Measurements from ENCODE around the gene KISS1. TPM values are rescaled to one million over a fixed set of nuclear protein-coding genes. Genes with fewer than 3 reads are reported as not detected.

The KISS1 gene
- total RNA-seq, 1 donor from 2014 or later = not detected

DNA sequence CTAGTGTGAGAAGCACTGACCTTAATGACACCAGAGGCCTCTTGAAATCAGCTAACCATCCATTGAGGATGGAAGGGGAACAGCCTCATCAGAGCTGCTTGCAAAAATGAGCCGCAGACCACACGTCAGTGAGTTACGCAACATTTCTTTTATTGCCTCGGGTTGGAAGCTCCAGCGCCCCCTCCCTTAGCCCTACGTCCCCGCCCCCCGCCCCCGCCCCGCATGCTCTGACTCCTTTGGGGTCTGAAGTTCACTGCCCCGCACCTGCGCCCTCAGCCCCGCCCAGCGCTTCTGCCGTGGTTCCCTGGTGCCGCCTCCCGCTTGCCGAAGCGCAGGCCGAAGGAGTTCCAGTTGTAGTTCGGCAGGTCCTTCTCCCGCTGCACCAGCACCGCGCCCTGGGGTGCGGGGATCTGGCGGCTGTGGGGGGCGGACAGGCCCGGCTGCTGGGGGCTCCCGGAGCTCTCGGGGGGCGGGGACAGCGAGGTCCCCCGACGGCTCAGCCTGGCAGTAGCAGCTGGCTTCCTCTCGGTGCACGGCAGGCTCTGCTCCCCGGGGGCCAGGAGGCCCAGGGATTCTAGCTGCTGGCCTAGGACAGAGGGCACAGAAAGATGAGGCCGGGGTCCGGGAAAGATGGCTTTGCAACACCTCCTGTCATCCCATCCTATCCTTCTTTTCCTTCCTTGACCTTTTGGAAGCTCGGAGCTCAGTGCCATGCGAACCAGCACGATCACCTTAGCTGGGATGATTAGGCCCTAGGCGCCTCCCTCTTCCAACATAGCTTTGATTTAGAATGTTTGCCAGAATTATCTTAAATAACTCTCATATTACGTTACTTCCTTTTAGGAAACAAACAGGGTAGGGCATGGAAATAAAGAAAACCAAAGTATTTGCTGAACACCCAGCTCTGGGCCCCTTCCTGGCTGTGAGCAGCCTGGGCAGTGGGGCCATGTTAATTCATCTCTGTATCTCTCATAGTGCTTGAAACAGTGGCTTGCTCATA is 5.8 kb downstream of the KISS1 start:
- Mint-ChIP-seq H3K27me3 (peaks cover 53% of the 10 kb centered on the region), H3K27ac (no peak overlapping the region), H3K4me3 (no peak overlapping the region), H3K9me3 (no peaks in the 10 kb centered on the region), H3K4me1 (peaks cover 6% of the 10 kb centered on the region), H3K36me3 (ENCODE audit: low read depth) (no peaks in the 10 kb centered on the region)
- POLR2A ChIA-PET = interaction anchor here (0.6 kb wide), 2 partner anchors 9 to 330 kb away, joined by 3 to 4 read pairs; no protein-coding TSS in a partner anchor
- CTCF ChIA-PET = interaction anchor here (1.5 to 2.3 kb wide), 2 partner anchors 17 to 29 kb away, joined by 3 to 5 read pairs; no protein-coding TSS in a partner anchor
- TF ChIP-seq, protein P1, sequence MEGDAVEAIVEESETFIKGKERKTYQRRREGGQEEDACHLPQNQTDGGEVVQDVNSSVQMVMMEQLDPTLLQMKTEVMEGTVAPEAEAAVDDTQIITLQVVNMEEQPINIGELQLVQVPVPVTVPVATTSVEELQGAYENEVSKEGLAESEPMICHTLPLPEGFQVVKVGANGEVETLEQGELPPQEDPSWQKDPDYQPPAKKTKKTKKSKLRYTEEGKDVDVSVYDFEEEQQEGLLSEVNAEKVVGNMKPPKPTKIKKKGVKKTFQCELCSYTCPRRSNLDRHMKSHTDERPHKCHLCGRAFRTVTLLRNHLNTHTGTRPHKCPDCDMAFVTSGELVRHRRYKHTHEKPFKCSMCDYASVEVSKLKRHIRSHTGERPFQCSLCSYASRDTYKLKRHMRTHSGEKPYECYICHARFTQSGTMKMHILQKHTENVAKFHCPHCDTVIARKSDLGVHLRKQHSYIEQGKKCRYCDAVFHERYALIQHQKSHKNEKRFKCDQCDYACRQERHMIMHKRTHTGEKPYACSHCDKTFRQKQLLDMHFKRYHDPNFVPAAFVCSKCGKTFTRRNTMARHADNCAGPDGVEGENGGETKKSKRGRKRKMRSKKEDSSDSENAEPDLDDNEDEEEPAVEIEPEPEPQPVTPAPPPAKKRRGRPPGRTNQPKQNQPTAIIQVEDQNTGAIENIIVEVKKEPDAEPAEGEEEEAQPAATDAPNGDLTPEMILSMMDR (IDR thresholded peaks at IDR 0.05) = no peak
- peak; percentile 21 for ATAC-seq (ENCODE audit: low read depth)
- intact Hi-C loops (cut with micrococcal nuclease) = no loop called here
- no peak for DNase-seq

- DNase-seq (no peak), ATAC-seq (ENCODE audit: low read depth) (no peak)
- Mint-ChIP-seq H3K36me3 (ENCODE audit: low read depth) (no peaks in the 10 kb centered on the region), H3K9me3 (no peaks in the 10 kb centered on the region), H3K4me3 (no peak overlapping the region), H3K27ac (no peak overlapping the region), H3K4me1 (peaks cover 6% of the 10 kb centered on the region), H3K27me3 (peaks cover 53% of the 10 kb centered on the region)
- CTCF ChIA-PET = interaction anchor here (1.5 kb wide), 1 partner anchor 28 kb away, joined by 3 read pairs; no protein-coding TSS in a partner anchor
- POLR2A ChIA-PET = no interaction called here
- intact Hi-C loops (cut with micrococcal nuclease) = no loop called here
- TF ChIP-seq, protein P1 (IDR thresholded peaks at IDR 0.05) = no peak
Measured at GRCh38 chr1:204188959-204189639, 7.2 kb downstream of the KISS1 start.

- intact Hi-C loops (cut with micrococcal nuclease) = no loop called here
- ATAC-seq (ENCODE audit: low read depth) (no peak), DNase-seq (no peak)
- peaks cover 6% of the 10 kb centered on the region for H3K4me1 Mint-ChIP-seq
- POLR2A ChIA-PET = no interaction called here
- H3K4me3 Mint-ChIP-seq = no peak overlapping the region
- CTCF ChIA-PET = no interaction called here
- no peaks in the 10 kb centered on the region for H3K36me3 Mint-ChIP-seq (ENCODE audit: low read depth)
- peaks cover 41% of the 10 kb centered on the region for H3K27me3 Mint-ChIP-seq
- H3K9me3 Mint-ChIP-seq = no peaks in the 10 kb centered on the region
- no peak overlapping the region for H3K27ac Mint-ChIP-seq
- TF ChIP-seq, protein P1 (IDR thresholded peaks at IDR 0.05) = no peak
Measured at GRCh38 chr1:204186597-204186996, 9.7 kb downstream of the KISS1 start.

DNA sequence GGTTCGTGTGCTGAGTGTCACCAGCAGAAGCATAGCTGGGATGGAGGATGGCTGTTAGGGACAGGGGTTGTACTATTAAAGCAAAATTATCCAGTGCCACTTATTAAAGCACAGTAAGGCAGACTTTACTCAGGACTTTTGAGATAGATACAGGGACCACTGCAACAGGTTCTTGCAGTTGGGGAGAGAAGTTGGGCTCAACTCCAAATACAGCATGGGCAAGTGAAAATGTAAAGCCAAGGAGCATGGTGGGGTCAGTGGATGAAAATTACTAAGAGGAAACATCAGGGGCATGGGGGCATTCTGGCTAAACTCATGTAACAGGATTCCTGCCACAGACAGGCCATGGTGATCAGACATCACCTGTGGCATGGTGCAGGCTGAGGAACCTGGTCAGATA is 15.2 kb downstream of the KISS1 start:
- no peaks in the 10 kb centered on the region for H3K4me1 Mint-ChIP-seq
- H3K9me3 Mint-ChIP-seq = no peaks in the 10 kb centered on the region
- no peaks in the 10 kb centered on the region for H3K27me3 Mint-ChIP-seq
- ATAC-seq (ENCODE audit: low read depth) = no peak
- no peak for DNase-seq
- no peaks in the 10 kb centered on the region for H3K36me3 Mint-ChIP-seq (ENCODE audit: low read depth)
- TF ChIP-seq, protein P1 (IDR thresholded peaks at IDR 0.05) = no peak
- no peak overlapping the region for H3K4me3 Mint-ChIP-seq
- intact Hi-C loops (cut with micrococcal nuclease) = no loop called here
- POLR2A ChIA-PET = no interaction called here
- H3K27ac Mint-ChIP-seq = no peak overlapping the region
- CTCF ChIA-PET = no interaction called here

GRCh38 chr1:204180133-204180532 is 16.2 kb downstream of the KISS1 start:
- DNase-seq (no peak), ATAC-seq (ENCODE audit: low read depth) (no peak)
- Mint-ChIP-seq H3K4me1 (no peaks in the 10 kb centered on the region), H3K4me3 (no peak overlapping the region), H3K36me3 (ENCODE audit: low read depth) (no peaks in the 10 kb centered on the region), H3K27me3 (no peaks in the 10 kb centered on the region), H3K27ac (no peak overlapping the region), H3K9me3 (no peaks in the 10 kb centered on the region)
- TF ChIP-seq, protein P1 (IDR thresholded peaks at IDR 0.05) = no peak
- intact Hi-C loops (cut with micrococcal nuclease) = no loop called here
- POLR2A ChIA-PET = interaction anchor here (0.6 kb wide), 1 partner anchor 574 kb away, joined by 6 read pairs; no protein-coding TSS in a partner anchor
- CTCF ChIA-PET = no interaction called here

Data from activated B cell treated with CpG ODN at 0.5 μM for 24 hours (primary cell).